ENCODE measurements around the gene RHCG.

DNA sequence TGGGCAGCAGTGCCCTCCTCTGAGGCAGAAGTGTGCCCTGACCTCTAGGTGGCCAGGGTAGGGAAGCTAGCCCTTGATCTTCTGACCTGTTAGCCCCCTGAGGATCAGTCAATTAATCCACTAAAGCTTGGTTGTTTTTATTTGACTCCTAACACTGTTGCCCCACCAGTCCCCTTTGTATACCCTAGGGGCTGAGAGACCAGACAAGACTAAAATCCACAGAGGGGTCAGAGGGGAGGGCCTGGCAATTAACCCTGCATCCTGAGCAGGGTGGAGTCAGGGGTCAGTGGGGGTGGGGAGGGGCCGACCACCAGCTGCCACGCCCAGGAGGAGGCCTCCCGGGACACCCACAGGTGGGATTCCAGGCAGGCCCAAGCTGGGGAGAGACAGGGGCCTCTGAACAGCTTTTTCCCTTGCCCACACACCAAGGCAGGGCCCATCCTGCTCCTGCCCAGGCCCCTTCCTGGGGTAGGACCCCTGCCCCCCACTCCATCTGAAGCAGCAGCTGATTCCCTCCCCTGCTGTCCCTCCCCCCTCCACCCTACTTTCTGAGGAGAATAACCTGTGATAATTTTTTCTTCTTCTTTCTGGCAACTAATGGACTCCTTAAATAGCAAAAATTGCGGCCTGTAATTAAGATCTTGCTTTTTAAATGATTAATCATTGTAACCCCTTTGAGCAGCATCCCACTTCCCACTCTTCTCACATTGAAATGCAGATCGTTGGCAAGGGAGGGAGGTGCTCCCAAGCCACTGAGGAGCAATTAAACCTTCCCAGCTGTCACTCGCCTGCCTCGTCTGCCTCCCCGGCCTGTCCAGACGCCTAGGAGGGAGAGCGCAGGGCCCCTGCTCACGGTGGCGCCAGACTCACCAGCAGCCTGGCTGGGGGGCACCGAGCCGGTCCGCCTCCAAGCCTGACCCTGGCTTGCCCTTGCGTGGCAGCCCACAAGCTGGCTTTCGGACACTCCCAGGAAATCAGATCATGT, 51.9 kb downstream of the RHCG start:
- TF ChIP-seq, protein P1, sequence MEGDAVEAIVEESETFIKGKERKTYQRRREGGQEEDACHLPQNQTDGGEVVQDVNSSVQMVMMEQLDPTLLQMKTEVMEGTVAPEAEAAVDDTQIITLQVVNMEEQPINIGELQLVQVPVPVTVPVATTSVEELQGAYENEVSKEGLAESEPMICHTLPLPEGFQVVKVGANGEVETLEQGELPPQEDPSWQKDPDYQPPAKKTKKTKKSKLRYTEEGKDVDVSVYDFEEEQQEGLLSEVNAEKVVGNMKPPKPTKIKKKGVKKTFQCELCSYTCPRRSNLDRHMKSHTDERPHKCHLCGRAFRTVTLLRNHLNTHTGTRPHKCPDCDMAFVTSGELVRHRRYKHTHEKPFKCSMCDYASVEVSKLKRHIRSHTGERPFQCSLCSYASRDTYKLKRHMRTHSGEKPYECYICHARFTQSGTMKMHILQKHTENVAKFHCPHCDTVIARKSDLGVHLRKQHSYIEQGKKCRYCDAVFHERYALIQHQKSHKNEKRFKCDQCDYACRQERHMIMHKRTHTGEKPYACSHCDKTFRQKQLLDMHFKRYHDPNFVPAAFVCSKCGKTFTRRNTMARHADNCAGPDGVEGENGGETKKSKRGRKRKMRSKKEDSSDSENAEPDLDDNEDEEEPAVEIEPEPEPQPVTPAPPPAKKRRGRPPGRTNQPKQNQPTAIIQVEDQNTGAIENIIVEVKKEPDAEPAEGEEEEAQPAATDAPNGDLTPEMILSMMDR (conservative IDR thresholded peaks at IDR 0.05; ENCODE audit: low read length): no peak
- TF ChIP-seq EZH2phosphoT487 (IDR thresholded peaks at IDR 0.05; ENCODE audit: borderline replicate concordance, low read depth, low read length): no peak

All from OCI-LY7 (cell line).